ENCODE results near the gene RPL32.
"Not testable (repeated sequence)": the region's sequence is repeated elsewhere in the genome, so short reads cannot be mapped to it uniquely, and the experiment has no call there.

Gene RPL32

GRCh38 chr3:12797124-12797891 is 44.1 kb downstream of the RPL32 start:
- Histone ChIP-seq H3K4me1 (ENCODE audit: insufficient read depth, poor library complexity, severe bottlenecking) (no peaks in the 10 kb centered on the region), H3K27me3 (ENCODE audit: insufficient read depth, poor library complexity, severe bottlenecking) (no peaks in the 10 kb centered on the region), H3K36me3 (ENCODE audit: low read depth) (no peaks in the 10 kb centered on the region), H3K27ac (ENCODE audit: poor library complexity, severe bottlenecking) (no peak overlapping the region), H3K4me3 (ENCODE audit: severe bottlenecking) (no peak overlapping the region), H3K9me3 (ENCODE audit: severe bottlenecking) (no peaks in the 10 kb centered on the region)
- no peak for TF ChIP-seq CTCF (IDR thresholded peaks at IDR 0.05; ENCODE audit: poor library complexity, severe bottlenecking)
- no peak for DNase-seq (ENCODE audit: low spot score)
- ATAC-seq (ENCODE audit: low read depth): no peak

DNA sequence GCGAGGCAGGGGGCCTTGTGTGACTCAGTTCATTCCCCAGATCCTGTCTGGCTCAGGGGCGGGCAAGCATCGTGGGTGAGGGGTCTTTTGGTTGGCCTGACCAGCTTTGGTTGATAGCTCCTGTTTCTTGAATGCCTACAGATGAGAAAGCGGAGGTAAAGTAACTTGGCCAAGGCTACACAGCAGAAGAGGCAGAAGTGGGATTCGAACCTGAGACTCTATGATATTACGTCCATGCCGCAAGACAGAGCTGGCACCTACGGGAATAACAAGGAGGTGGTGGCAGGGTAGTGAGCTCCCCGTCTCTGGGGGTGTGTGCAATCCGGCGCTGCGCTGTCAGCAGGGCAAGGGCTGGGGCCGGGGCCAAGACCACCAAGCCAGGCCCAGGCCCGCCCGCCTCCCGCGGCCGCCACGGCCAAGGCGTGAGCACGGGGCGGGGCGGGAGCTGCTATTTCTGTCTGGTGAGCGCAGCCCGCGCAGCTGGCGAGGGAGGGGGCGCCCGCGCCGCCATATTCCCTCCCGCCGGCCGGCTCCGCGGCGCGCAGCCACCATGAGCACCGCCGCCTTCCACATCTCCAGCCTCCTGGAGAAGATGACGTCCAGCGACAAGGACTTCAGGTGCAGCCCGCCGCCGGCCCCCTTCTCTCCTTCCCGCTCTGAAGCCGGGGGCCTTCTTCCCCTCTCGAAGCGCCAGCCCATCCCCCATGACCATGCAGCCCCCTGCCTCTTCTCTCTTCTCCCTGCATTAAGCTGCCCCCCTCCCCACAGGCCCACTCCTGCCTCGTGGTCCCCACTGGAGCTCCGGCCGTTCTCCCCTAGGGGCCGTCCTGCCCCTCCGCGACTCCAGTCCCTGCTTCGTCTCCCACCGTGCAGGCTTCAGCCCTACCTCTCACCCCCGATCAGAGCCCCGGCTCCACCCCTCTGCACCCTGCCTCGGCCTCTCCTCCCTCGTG is 44.9 kb downstream of the RPL32 start, which contains the start of gene CAND2:
TSS of gene CAND2 (plus strand) at position 510 of the 953 bp plus-strand sequence. CDS start at position 551, 41 bp downstream.
- ATAC-seq (ENCODE audit: low read depth): peak; percentile 74
- Histone ChIP-seq H3K27me3 (ENCODE audit: insufficient read depth, poor library complexity, severe bottlenecking) (no peaks in the 10 kb centered on the region), H3K27ac (ENCODE audit: poor library complexity, severe bottlenecking) (no peak within 1 kb of the TSS), H3K9me3 (ENCODE audit: severe bottlenecking) (no peaks in the 10 kb centered on the region), H3K36me3 (ENCODE audit: low read depth) (no peaks in the 10 kb centered on the region), H3K4me3 (ENCODE audit: severe bottlenecking) (peak within 1 kb of the TSS; percentile 29), H3K4me1 (ENCODE audit: insufficient read depth, poor library complexity, severe bottlenecking) (no peaks in the 10 kb centered on the region)
- no peak for DNase-seq (ENCODE audit: low spot score)
- TF ChIP-seq CTCF (IDR thresholded peaks at IDR 0.05; ENCODE audit: poor library complexity, severe bottlenecking): no peak

DNA sequence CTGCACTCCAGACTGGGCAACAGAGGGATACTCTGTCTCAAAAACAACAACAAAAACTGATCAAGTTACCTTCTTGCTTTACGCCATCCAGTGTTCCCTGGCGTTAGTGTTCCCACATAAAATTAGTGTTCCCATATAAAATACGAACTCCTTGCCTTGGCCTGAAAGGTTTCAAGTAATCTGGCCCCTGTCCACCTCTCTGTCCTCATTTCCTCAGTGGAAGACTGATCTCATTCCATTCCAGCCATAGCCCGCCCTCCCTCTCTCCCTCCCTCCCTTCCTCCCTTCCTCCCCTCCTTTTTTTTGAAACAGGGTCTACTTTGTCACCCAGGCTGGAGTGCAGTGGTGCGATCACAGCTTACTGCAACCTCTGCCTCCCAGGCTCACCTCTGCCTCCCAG is 47.7 kb downstream of the RPL32 start:
- no peaks in the 10 kb centered on the region for H3K4me1 ChIP-seq (ENCODE audit: insufficient read depth, poor library complexity, severe bottlenecking)
- no peaks in the 10 kb centered on the region for H3K36me3 ChIP-seq (ENCODE audit: low read depth)
- H3K27ac ChIP-seq (ENCODE audit: poor library complexity, severe bottlenecking): no peak overlapping the region
- H3K27me3 ChIP-seq (ENCODE audit: insufficient read depth, poor library complexity, severe bottlenecking): no peaks in the 10 kb centered on the region
- no peaks in the 10 kb centered on the region for H3K9me3 ChIP-seq (ENCODE audit: severe bottlenecking)
- DNase-seq (ENCODE audit: low spot score) (no peak), ATAC-seq (ENCODE audit: low read depth) (no peak)
- no peak for TF ChIP-seq CTCF (IDR thresholded peaks at IDR 0.05; ENCODE audit: poor library complexity, severe bottlenecking)
- H3K4me3 ChIP-seq (ENCODE audit: severe bottlenecking): no peak overlapping the region

- peak overlapping the region; percentile 13 for H3K27ac ChIP-seq (ENCODE audit: poor library complexity, severe bottlenecking)
- no peak for DNase-seq (ENCODE audit: low spot score)
- ATAC-seq (ENCODE audit: low read depth): no peak
- no peaks in the 10 kb centered on the region for H3K4me1 ChIP-seq (ENCODE audit: insufficient read depth, poor library complexity, severe bottlenecking)
- H3K36me3 ChIP-seq (ENCODE audit: low read depth): no peaks in the 10 kb centered on the region
- no peak for TF ChIP-seq CTCF (IDR thresholded peaks at IDR 0.05; ENCODE audit: poor library complexity, severe bottlenecking)
- H3K9me3 ChIP-seq (ENCODE audit: severe bottlenecking): no peaks in the 10 kb centered on the region
- no peak overlapping the region for H3K4me3 ChIP-seq (ENCODE audit: severe bottlenecking)
- H3K27me3 ChIP-seq (ENCODE audit: insufficient read depth, poor library complexity, severe bottlenecking): no peaks in the 10 kb centered on the region
Measured at GRCh38 chr3:12791430-12791829, 49.9 kb downstream of the RPL32 start.

- H3K4me3 ChIP-seq (ENCODE audit: severe bottlenecking); H3K9me3 ChIP-seq (ENCODE audit: severe bottlenecking); H3K27me3 ChIP-seq (ENCODE audit: insufficient read depth, poor library complexity, severe bottlenecking); H3K27ac ChIP-seq (ENCODE audit: poor library complexity, severe bottlenecking); H3K36me3 ChIP-seq (ENCODE audit: low read depth); DNase-seq (ENCODE audit: low spot score); ATAC-seq (ENCODE audit: low read depth); H3K4me1 ChIP-seq (ENCODE audit: insufficient read depth, poor library complexity, severe bottlenecking): not testable (repeated sequence)
Measured at GRCh38 chr3:12787967-12788690, 53.2 kb downstream of the RPL32 start.

Measured in RWPE2 (cell line).